Measurements from ENCODE around the gene RCE1.

Gene RCE1

GRCh38 chr11:66844496-66845142 lies 1.4 kb downstream of the RCE1 start:
- DNase-seq (ENCODE audit: low read depth, low spot score) = no peak

- no peak for DNase-seq (ENCODE audit: low read depth, low spot score)
Measured at GRCh38 chr11:66845143-66845875, 2.1 kb downstream of the RCE1 start.

GRCh38 chr11:66845876-66846212 lies 2.6 kb downstream of the RCE1 start:
- no peak for DNase-seq (ENCODE audit: low read depth, low spot score)

- DNase-seq (ENCODE audit: low read depth, low spot score) = no peak
Measured at GRCh38 chr11:66846671-66847091, 3.4 kb downstream of the RCE1 start.

- DNase-seq (ENCODE audit: low read depth, low spot score) = no peak
Measured at GRCh38 chr11:66847461-66848232, 4.4 kb downstream of the RCE1 start.

GRCh38 chr11:66848671-66849500 lies 5.6 kb downstream of the RCE1 start:
- DNase-seq (ENCODE audit: low read depth, low spot score) = no peak

- DNase-seq (ENCODE audit: low read depth, low spot score) = no peak
Measured at GRCh38 chr11:66849501-66850234, 6.4 kb downstream of the RCE1 start.

- DNase-seq (ENCODE audit: low read depth, low spot score) = no peak
Measured at GRCh38 chr11:66850235-66850587, 7.0 kb downstream of the RCE1 start.

GRCh38 chr11:66850588-66851238 lies 7.5 kb downstream of the RCE1 start:
- no peak for DNase-seq (ENCODE audit: low read depth, low spot score)

GRCh38 chr11:66851239-66851596 lies 8.0 kb downstream of the RCE1 start:
- DNase-seq (ENCODE audit: low read depth, low spot score) = no peak

GRCh38 chr11:66851698-66852465 lies 8.6 kb downstream of the RCE1 start:
- peak; percentile 41 for DNase-seq (ENCODE audit: low read depth, low spot score)

- DNase-seq (ENCODE audit: low read depth, low spot score) = no peak
Measured at GRCh38 chr11:66852466-66853241, 9.4 kb downstream of the RCE1 start.

- no peak for DNase-seq (ENCODE audit: low read depth, low spot score)
Measured at GRCh38 chr11:66853242-66854229, 10.3 kb downstream of the RCE1 start.

- no peak for DNase-seq (ENCODE audit: low read depth, low spot score)
Measured at GRCh38 chr11:66854231-66854661, 11.0 kb downstream of the RCE1 start.

GRCh38 chr11:66854729-66855211 lies 11.5 kb downstream of the RCE1 start:
- DNase-seq (ENCODE audit: low read depth, low spot score) = no peak

GRCh38 chr11:66855574-66856495 lies 12.6 kb downstream of the RCE1 start:
- DNase-seq (ENCODE audit: low read depth, low spot score) = peak; percentile 94

Data from ELF-1 (cell line).